OCI-LY7 (cell line): ENCODE measurements around the gene IL10RB. TPM values are rescaled to one million over a fixed set of nuclear protein-coding genes. Genes with fewer than 3 reads are reported as not detected.

Experiments used
- BruUV-seq: library from RNA; stranded (reverse); fragments of 400-500 nt; replicated peaks from 2 replicates; lab custom pipeline; 2021; lab: Mats Ljungman, UMichigan
- CTCF ChIA-PET: fragments of 300-600 bp; sonication (Branson Sonifier 250); formaldehyde crosslinking; loops from one replicate; lab custom pipeline; 2022; ENCODE audit warnings: antibody characterized with exemption; ENCODE audit not compliant: unreplicated experiment; lab: Charles Lee
- POLR2A ChIA-PET: fragments of 300-600 bp; sonication (Branson Sonifier 250); formaldehyde crosslinking; loops from one replicate; lab custom pipeline; 2022; ENCODE audit warnings: antibody characterized with exemption; lab: Charles Lee
- DNase-seq: peaks from one replicate; pipeline ENCODE4 v3.0.0-alpha.2; 2015; ENCODE audit warnings: low spot score
- H2AFZ ChIP-seq: fragments of 200-600 bp; sonication (generic), shearing (Covaris generic); 2 replicates; pipeline ENCODE4 v1.6.1; 2014; ENCODE audit warnings: mild to moderate bottlenecking, antibody characterized with exemption, low read length, moderate library complexity
- H3K27ac ChIP-seq: fragments of 200-600 bp; sonication (generic); 2 replicates; pipeline ENCODE4 v1.5.1; 2014; ENCODE audit warnings: mixed run types, low read depth, mild to moderate bottlenecking, moderate library complexity, low read length, inconsistent platforms; ENCODE audit not compliant: poor library complexity, severe bottlenecking
- H3K36me3 ChIP-seq: fragments of 200-600 bp; sonication (generic); 2 replicates; pipeline ENCODE4 v1.6.1; 2014; ENCODE audit warnings: mild to moderate bottlenecking, antibody characterized with exemption, low read length, moderate library complexity, mixed read lengths; ENCODE audit not compliant: insufficient read depth
- H3K4me1 ChIP-seq: fragments of 200-600 bp; sonication (generic); 2 replicates; pipeline ENCODE4 v1.5.1; 2014; ENCODE audit warnings: mild to moderate bottlenecking, low read length; ENCODE audit not compliant: insufficient read depth, poor library complexity, severe bottlenecking
- H3K4me2 ChIP-seq: fragments of 200-600 bp; sonication (generic); 2 replicates; pipeline ENCODE4 v1.6.1; 2014; ENCODE audit warnings: mild to moderate bottlenecking, low read length
- H3K4me3 ChIP-seq: fragments of 200-600 bp; sonication (generic); 2 replicates; pipeline ENCODE4 v1.5.1; 2014; ENCODE audit warnings: mild to moderate bottlenecking, low read depth, low read length; ENCODE audit not compliant: poor library complexity, severe bottlenecking
- H3K79me2 ChIP-seq: fragments of 200-600 bp; sonication (generic); 2 replicates; pipeline ENCODE4 v1.6.1; 2016; ENCODE audit warnings: low read depth, mild to moderate bottlenecking, low read length, moderate library complexity, mixed read lengths; ENCODE audit not compliant: insufficient read depth
- H3K9me2 ChIP-seq: fragments of 200-600 bp; sonication (generic); 2 replicates; pipeline ENCODE4 v1.6.1; 2016; ENCODE audit warnings: mild to moderate bottlenecking, low read length, mixed read lengths; ENCODE audit not compliant: insufficient read depth
- H3K9me3 ChIP-seq: fragments of 200-600 bp; sonication (generic); 2 replicates; pipeline ENCODE4 v1.6.1; 2014; ENCODE audit warnings: mild to moderate bottlenecking, mixed run types, low read length, mixed read lengths
- H4K20me1 ChIP-seq: fragments of 200-600 bp; sonication (generic); 2 replicates; pipeline ENCODE4 v1.6.1; 2014; ENCODE audit warnings: mild to moderate bottlenecking, antibody characterized with exemption, low read length, moderate library complexity, mixed read lengths; ENCODE audit not compliant: insufficient read depth
- EZH2phosphoT487 ChIP-seq: fragments of 200-600 bp; sonication (generic); IDR thresholded peaks from 2 replicates; pipeline ENCODE4 v1.6.1; 2018; ENCODE audit warnings: low read depth, borderline replicate concordance, mild to moderate bottlenecking, mixed run types, antibody characterized with exemption, low read length, moderate library complexity, mixed read lengths
- intact Hi-C: fragments of 100-400 bp; cut with micrococcal nuclease; formaldehyde crosslinking; loops from one replicate; pipeline ENCODE4 v1.10.0; 2022; ENCODE audit not compliant: unreplicated experiment
- total RNA-seq, 2 experiments: library from RNA; depleted of rRNA in 1 of 2; stranded (reverse); fragments of >200 nt in 1 of 2; shearing (Covaris generic) in 1 of 2; gene quantifications; 2 replicates each; pipeline ENCODE4 v1.2.3, GENCODE V29; 2014 to 2022
- TF ChIP-seq, protein P1 (sequence below): fragments of 200-600 bp; sonication (generic); conservative IDR thresholded peaks from 2 replicates; pipeline ENCODE4 v1.5.1; 2014; ENCODE audit warnings: mild to moderate bottlenecking, antibody characterized with exemption, low read length, moderate library complexity, mixed read lengths

IL10RB gene
- total RNA-seq, 2 experiments from 2014 or later = 48.0 to 48.3 TPM

DNA sequence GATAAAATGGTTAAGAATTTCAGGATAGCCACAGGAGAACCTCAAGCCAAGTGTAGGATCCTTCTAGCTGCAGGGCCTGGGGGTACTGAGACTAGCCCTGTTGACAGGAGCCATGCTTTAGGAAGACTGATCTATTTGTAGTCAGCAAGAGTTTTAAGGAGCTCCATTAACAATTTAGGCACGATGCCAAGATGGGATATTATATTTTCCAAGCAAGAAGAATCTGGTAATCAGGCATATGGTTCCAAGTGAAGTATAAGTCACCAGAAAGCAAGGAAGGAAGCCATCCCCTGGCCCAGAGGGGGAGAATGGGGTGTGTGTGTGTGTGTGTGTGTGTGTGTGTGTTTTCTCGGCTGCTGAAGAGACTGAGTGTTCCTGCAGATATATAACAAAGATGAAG is 29.4 kb upstream of the IL10RB start:
- peaks cover 100% of the 10 kb centered on the region for H3K79me2 ChIP-seq
- TF ChIP-seq, protein P1, sequence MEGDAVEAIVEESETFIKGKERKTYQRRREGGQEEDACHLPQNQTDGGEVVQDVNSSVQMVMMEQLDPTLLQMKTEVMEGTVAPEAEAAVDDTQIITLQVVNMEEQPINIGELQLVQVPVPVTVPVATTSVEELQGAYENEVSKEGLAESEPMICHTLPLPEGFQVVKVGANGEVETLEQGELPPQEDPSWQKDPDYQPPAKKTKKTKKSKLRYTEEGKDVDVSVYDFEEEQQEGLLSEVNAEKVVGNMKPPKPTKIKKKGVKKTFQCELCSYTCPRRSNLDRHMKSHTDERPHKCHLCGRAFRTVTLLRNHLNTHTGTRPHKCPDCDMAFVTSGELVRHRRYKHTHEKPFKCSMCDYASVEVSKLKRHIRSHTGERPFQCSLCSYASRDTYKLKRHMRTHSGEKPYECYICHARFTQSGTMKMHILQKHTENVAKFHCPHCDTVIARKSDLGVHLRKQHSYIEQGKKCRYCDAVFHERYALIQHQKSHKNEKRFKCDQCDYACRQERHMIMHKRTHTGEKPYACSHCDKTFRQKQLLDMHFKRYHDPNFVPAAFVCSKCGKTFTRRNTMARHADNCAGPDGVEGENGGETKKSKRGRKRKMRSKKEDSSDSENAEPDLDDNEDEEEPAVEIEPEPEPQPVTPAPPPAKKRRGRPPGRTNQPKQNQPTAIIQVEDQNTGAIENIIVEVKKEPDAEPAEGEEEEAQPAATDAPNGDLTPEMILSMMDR = no peak
- no peak for TF ChIP-seq EZH2phosphoT487
- H3K9me2 ChIP-seq = no peaks in the 10 kb centered on the region
- DNase-seq = no peak
- peaks cover 99% of the 10 kb centered on the region for H3K4me1 ChIP-seq
- H3K4me3 ChIP-seq = no peak overlapping the region
- no peak overlapping the region for H2AFZ ChIP-seq
- peaks cover 3% of the 10 kb centered on the region; the same call in 1 of the 2 replicates for H4K20me1 ChIP-seq
- ChIA-PET CTCF (no interaction called here), POLR2A (no interaction called here)
- H3K9me3 ChIP-seq = no peaks in the 10 kb centered on the region
- intact Hi-C loops = no loop called here
- peak overlapping the region; percentile 96 for H3K27ac ChIP-seq
- no TSS peak for BruUV-seq
- peak overlapping the region; percentile 76 for H3K4me2 ChIP-seq
- peaks cover 83% of the 10 kb centered on the region for H3K36me3 ChIP-seq

DNA sequence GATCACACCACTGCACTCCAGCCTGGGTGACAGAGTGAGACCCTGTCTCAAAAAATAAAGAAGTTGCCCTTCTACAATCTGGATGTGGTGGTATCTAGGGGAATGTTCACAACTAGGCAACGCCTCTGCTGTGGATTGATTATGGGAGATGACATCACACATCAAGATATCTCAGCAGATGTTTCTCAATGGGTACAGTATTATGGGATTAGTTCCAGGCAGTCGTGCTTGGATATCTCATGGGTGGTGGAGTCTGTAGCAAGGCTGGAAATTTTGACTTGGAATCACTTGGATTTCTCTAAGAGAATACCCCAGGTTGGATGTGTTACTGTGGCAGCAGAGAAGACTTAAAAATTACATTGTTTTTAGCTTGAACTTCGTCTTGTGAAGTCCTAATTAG is 28.7 kb upstream of the IL10RB start:
- Histone ChIP-seq H2AFZ (no peak overlapping the region), H3K4me2 (peak overlapping the region; percentile 76), H3K4me3 (peak overlapping the region; percentile 62), H3K79me2 (peaks cover 100% of the 10 kb centered on the region), H3K4me1 (peaks cover 94% of the 10 kb centered on the region), H3K27ac (peak overlapping the region; percentile 96), H3K9me3 (no peaks in the 10 kb centered on the region), H3K36me3 (peaks cover 83% of the 10 kb centered on the region), H3K9me2 (no peaks in the 10 kb centered on the region), H4K20me1 (no peaks in the 10 kb centered on the region)
- DNase-seq = no peak
- POLR2A ChIA-PET = interaction anchor here (0.6 to 1.5 kb wide), 6 partner anchors 10 to 243 kb away, joined by 3 to 8 read pairs (median 4); partner anchors contain the start of gene IL10RB
- CTCF ChIA-PET = interaction anchor here (0.5 to 1.2 kb wide), 2 partner anchors 62 to 351 kb away, joined by 3 read pairs; partner anchors contain the start of gene DONSON
- TF ChIP-seq EZH2phosphoT487 = no peak
- TF ChIP-seq, protein P1 = no peak
- intact Hi-C loops = no loop called here
- no TSS peak for BruUV-seq

DNA sequence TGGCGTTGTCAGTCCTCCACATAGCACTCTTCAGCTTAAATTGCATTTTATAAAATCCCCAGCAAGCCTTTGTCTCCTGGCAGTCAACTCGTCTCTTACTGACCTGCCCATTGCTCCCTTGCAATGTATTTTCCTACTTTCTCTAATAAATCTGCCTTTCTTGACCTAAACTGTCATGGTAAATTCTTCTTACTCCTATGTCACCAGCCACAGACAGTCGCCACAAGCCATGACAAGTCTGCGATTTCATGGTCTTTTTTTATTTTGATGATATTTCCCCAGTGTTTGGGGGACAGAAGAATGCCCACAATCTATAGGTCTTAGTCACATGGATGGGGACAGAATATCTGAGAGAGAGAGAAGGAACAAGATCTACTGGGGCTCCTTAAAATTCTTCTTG is 28.0 kb upstream of the IL10RB start:
- ChIA-PET POLR2A (interaction anchor here (0.6 to 1.5 kb wide), 8 partner anchors 11 to 243 kb away, joined by 3 to 8 read pairs (median 5); partner anchors contain the start of gene IL10RB), CTCF (interaction anchor here (0.5 to 1.2 kb wide), 2 partner anchors 62 to 350 kb away, joined by 3 read pairs; partner anchors contain the start of gene DONSON)
- H3K4me3 ChIP-seq = peak overlapping the region; percentile 62
- H2AFZ ChIP-seq = no peak overlapping the region
- DNase-seq = no peak
- intact Hi-C loops = loop anchor here (2.0 kb wide), 2 partner anchors 33 to 71 kb away; no protein-coding TSS in a partner anchor
- H4K20me1 ChIP-seq = no peaks in the 10 kb centered on the region
- BruUV-seq = no TSS peak
- TF ChIP-seq EZH2phosphoT487 = no peak
- TF ChIP-seq, protein P1 = no peak
- peaks cover 88% of the 10 kb centered on the region for H3K4me1 ChIP-seq
- H3K4me2 ChIP-seq = peak overlapping the region; percentile 76
- H3K79me2 ChIP-seq = peaks cover 98% of the 10 kb centered on the region
- no peaks in the 10 kb centered on the region for H3K9me3 ChIP-seq
- peaks cover 83% of the 10 kb centered on the region for H3K36me3 ChIP-seq
- H3K9me2 ChIP-seq = no peaks in the 10 kb centered on the region
- peak overlapping the region; percentile 96 for H3K27ac ChIP-seq
